Measurements from ENCODE around the gene SPINK1. TPM values are rescaled to one million over a fixed set of nuclear protein-coding genes. Genes with fewer than 3 reads are reported as not detected.

Gene SPINK1
- total and polyA plus RNA-seq, 2 of the 13 experiments (the other 11 are each of a cell fraction or from before 2014, with no cell fraction given) = 14.7 to 17.1 TPM

- POLR2A ChIA-PET = no interaction called here
- BruUV-seq (replicated peaks) = no TSS peak
- Histone ChIP-seq H3K27ac (ENCODE audit: extremely low read length, insufficient read depth, low read length) (no peak overlapping the region), H3K79me2 (ENCODE audit: insufficient read depth, low read length) (no peaks in the 10 kb centered on the region), H3K27me3 (ENCODE audit: control insufficient read depth in 1 of 2, insufficient read depth in 2 of 2, low read length in 2 of 2) (no peaks in the 10 kb centered on the region), H3K9ac (ENCODE audit: insufficient read depth, low read depth, low read length) (no peak overlapping the region), H2AFZ (ENCODE audit: low read length) (no peak overlapping the region), H3K4me2 (ENCODE audit: low read depth, low read length) (no peak overlapping the region), H4K20me1 (ENCODE audit: insufficient read depth, low read length) (no peaks in the 10 kb centered on the region), H3K9me3 (ENCODE audit: low read length) (no peaks in the 10 kb centered on the region), H3K4me3 (replicated peaks in 1 of 3; ENCODE audit: insufficient read depth in 1 of 3, low read depth in 2 of 3, low read length in 3 of 3) (no peak overlapping the region), H3K4me1 (ENCODE audit: insufficient read depth, low read length) (no peaks in the 10 kb centered on the region), H3K36me3 (replicated peaks in 1 of 2; ENCODE audit: control insufficient read depth in 1 of 2, insufficient read depth in 2 of 2, low read length in 2 of 2) (no peaks in the 10 kb centered on the region)
- WGBS (ENCODE audit: low lambda C conversion rate) = 71% methylated on average over 6 of the region's 6 CpGs
- in situ Hi-C loops (cut with HindIII; ENCODE audit: extremely low pct_ligation_motif_present, low pct_unique_long_range_greater_than_20kb) (no loop called here), intact Hi-C loops (cut with micrococcal nuclease; ENCODE audit: unreplicated experiment) (no loop called here)
- ATAC-seq (no peak), FAIRE-seq (no peak), DNase-seq (ENCODE audit: low spot score) (no peak)
- CTCF ChIA-PET (ENCODE audit: low intra/inter-chr PET ratio, low total read pairs) = no interaction called here
- TF ChIP-seq ZNF598 (CRISPR knock-in tag; IDR thresholded peaks at IDR 0.05; ENCODE audit: borderline replicate concordance) (no peak), SP1 (IDR thresholded peaks at IDR 0.05) (no peak), SP1 (CRISPR knock-in tag; IDR thresholded peaks at IDR 0.05) (no peak), ZNF136 (CRISPR knock-in tag; IDR thresholded peaks at IDR 0.05; ENCODE audit: low read depth) (no peak), ZNF567 (CRISPR knock-in tag; IDR thresholded peaks at IDR 0.05; ENCODE audit: borderline replicate concordance) (no peak), CREM (IDR thresholded peaks at IDR 0.05) (no peak), CREM (CRISPR knock-in tag; IDR thresholded peaks at IDR 0.05) (no peak), ZBTB40 (IDR thresholded peaks at IDR 0.05) (no peak), ZBTB40 (CRISPR knock-in tag; IDR thresholded peaks at IDR 0.05) (no peak), TGIF2 (CRISPR knock-in tag; IDR thresholded peaks at IDR 0.05) (no peak), TCF7L2 (IDR thresholded peaks at IDR 0.05; ENCODE audit: low read depth, low read length) (no peak), SNAI1 (CRISPR knock-in tag; IDR thresholded peaks at IDR 0.05; ENCODE audit: borderline replicate concordance) (no peak), ZNF180 (CRISPR knock-in tag; IDR thresholded peaks at IDR 0.05; ENCODE audit: borderline replicate concordance, low read depth) (no peak), JUN (CRISPR knock-in tag; IDR thresholded peaks at IDR 0.05) (no peak)
- TF ChIP-seq, protein P1, sequence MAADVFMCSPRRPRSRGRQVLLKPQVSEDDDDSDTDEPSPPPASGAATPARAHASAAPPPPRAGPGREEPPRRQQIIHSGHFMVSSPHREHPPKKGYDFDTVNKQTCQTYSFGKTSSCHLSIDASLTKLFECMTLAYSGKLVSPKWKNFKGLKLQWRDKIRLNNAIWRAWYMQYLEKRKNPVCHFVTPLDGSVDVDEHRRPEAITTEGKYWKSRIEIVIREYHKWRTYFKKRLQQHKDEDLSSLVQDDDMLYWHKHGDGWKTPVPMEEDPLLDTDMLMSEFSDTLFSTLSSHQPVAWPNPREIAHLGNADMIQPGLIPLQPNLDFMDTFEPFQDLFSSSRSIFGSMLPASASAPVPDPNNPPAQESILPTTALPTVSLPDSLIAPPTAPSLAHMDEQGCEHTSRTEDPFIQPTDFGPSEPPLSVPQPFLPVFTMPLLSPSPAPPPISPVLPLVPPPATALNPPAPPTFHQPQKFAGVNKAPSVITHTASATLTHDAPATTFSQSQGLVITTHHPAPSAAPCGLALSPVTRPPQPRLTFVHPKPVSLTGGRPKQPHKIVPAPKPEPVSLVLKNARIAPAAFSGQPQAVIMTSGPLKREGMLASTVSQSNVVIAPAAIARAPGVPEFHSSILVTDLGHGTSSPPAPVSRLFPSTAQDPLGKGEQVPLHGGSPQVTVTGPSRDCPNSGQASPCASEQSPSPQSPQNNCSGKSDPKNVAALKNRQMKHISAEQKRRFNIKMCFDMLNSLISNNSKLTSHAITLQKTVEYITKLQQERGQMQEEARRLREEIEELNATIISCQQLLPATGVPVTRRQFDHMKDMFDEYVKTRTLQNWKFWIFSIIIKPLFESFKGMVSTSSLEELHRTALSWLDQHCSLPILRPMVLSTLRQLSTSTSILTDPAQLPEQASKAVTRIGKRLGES (CRISPR knock-in tag; IDR thresholded peaks at IDR 0.05; ENCODE audit: borderline replicate concordance) = no peak
Observed at GRCh38 chr5:147791181-147791580, 40.3 kb downstream of the SPINK1 start.

Measured in HepG2 (cell line).